ENCODE data around the gene HEATR9.

DNA sequence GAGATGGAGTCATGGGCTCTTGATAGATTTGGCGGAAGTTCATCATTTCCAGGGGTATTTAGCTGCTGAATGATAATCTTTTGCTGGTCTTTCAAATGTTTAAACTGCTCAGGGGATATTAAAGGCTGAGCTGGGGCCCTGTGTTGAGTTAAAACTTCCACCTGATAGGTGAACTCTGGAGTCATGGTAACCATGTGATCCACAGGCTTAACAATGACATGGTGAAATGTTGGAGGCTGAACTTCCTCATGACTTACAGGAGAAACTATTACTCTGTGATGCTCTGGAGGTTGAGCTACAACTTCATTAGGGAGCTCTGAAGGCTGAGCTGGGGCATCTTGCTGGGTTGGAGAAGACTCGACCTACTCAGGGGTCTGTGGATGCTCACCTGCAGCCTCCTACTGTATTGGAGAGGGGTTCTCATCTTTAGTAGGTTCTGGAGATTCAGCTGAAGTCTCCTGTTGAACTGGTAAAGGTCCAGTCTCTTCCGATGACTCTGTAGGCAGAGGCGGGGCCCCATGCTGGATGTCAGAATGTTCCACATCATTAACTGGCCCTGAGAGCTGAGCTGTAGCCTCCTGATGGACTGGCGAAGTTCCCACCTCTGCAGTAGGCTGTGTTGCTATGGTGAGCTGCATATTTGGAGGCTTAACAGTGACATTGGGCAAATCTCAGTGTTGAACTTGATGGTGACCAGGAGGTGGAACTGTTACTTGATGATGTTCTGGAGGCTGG is 37.7 kb upstream of the HEATR9 start:
- TF ChIP-seq, protein P1, sequence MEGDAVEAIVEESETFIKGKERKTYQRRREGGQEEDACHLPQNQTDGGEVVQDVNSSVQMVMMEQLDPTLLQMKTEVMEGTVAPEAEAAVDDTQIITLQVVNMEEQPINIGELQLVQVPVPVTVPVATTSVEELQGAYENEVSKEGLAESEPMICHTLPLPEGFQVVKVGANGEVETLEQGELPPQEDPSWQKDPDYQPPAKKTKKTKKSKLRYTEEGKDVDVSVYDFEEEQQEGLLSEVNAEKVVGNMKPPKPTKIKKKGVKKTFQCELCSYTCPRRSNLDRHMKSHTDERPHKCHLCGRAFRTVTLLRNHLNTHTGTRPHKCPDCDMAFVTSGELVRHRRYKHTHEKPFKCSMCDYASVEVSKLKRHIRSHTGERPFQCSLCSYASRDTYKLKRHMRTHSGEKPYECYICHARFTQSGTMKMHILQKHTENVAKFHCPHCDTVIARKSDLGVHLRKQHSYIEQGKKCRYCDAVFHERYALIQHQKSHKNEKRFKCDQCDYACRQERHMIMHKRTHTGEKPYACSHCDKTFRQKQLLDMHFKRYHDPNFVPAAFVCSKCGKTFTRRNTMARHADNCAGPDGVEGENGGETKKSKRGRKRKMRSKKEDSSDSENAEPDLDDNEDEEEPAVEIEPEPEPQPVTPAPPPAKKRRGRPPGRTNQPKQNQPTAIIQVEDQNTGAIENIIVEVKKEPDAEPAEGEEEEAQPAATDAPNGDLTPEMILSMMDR (IDR thresholded peaks at IDR 0.05; ENCODE audit: low read length): no peak
- TF ChIP-seq EZH2 (optimal IDR thresholded peaks at IDR 0.05; ENCODE audit: low read depth, low read length): no peak
- no peak for TF ChIP-seq EZH2phosphoT487 (IDR thresholded peaks at IDR 0.05; ENCODE audit: low read length)

Data from MM.1S (cell line).